ENCODE data around the gene ANKMY1.

ANKMY1 gene

GRCh38 chr2:240494194-240494793 is 63.5 kb downstream of the ANKMY1 start:
- DNase-seq (ENCODE audit: low read depth, low spot score): no peak
- Histone ChIP-seq H3K9me3 (ENCODE audit: insufficient read depth, low read length) (peaks cover 26% of the 10 kb centered on the region), H3K9ac (ENCODE audit: insufficient read length, low read depth) (no peak overlapping the region), H3K4me1 (ENCODE audit: insufficient read depth, insufficient read length) (no peaks in the 10 kb centered on the region), H3K4me3 (ENCODE audit: insufficient read length, low read depth) (no peak overlapping the region), H3K36me3 (ENCODE audit: insufficient read depth, insufficient read length, low read length) (peaks cover 31% of the 10 kb centered on the region), H3K27me3 (ENCODE audit: insufficient read depth, insufficient read length) (no peaks in the 10 kb centered on the region)
- TF ChIP-seq YY1 (IDR thresholded peaks at IDR 0.05; ENCODE audit: insufficient read depth, insufficient read length): no peak

- Histone ChIP-seq H3K4me1 (ENCODE audit: insufficient read depth, insufficient read length) (no peaks in the 10 kb centered on the region), H3K27me3 (ENCODE audit: insufficient read depth, insufficient read length) (no peaks in the 10 kb centered on the region), H3K4me3 (ENCODE audit: insufficient read length, low read depth) (no peak overlapping the region), H3K9me3 (ENCODE audit: insufficient read depth, low read length) (peaks cover 34% of the 10 kb centered on the region), H3K9ac (ENCODE audit: insufficient read length, low read depth) (no peak overlapping the region), H3K36me3 (ENCODE audit: insufficient read depth, insufficient read length, low read length) (peaks cover 12% of the 10 kb centered on the region)
- no peak for TF ChIP-seq ZNF274 (IDR thresholded peaks at IDR 0.05; ENCODE audit: low read depth, low read length)
- no peak for TF ChIP-seq YY1 (IDR thresholded peaks at IDR 0.05; ENCODE audit: insufficient read depth, insufficient read length)
- TF ChIP-seq SUZ12 (IDR thresholded peaks at IDR 0.05; ENCODE audit: extremely low read depth, insufficient read depth, insufficient read length): no peak
- no peak for DNase-seq (ENCODE audit: low read depth, low spot score)
These were observed 66.3 kb downstream of the ANKMY1 start for GRCh38 chr2:240491483-240491882.

GRCh38 chr2:240482141-240482540 is 75.6 kb downstream of the ANKMY1 start:
- H3K36me3 ChIP-seq (ENCODE audit: insufficient read depth, insufficient read length, low read length): no peaks in the 10 kb centered on the region

GRCh38 chr2:240481720-240482119 is 76.1 kb downstream of the ANKMY1 start:
- Histone ChIP-seq H3K4me1 (ENCODE audit: insufficient read depth, insufficient read length) (peaks cover 7% of the 10 kb centered on the region), H3K4me3 (ENCODE audit: insufficient read length, low read depth) (no peak overlapping the region), H3K36me3 (ENCODE audit: insufficient read depth, insufficient read length, low read length) (no peaks in the 10 kb centered on the region), H3K27me3 (ENCODE audit: insufficient read depth, insufficient read length) (no peaks in the 10 kb centered on the region), H3K9ac (ENCODE audit: insufficient read length, low read depth) (no peak overlapping the region), H3K9me3 (ENCODE audit: insufficient read depth, low read length) (0 out of 2 replicates have a peak, but pooled peaks cover 3% of the 10 kb centered on the region)
- TF ChIP-seq ZNF274 (IDR thresholded peaks at IDR 0.05; ENCODE audit: low read depth, low read length): no peak
- no peak for TF ChIP-seq SUZ12 (IDR thresholded peaks at IDR 0.05; ENCODE audit: extremely low read depth, insufficient read depth, insufficient read length)
- TF ChIP-seq YY1 (IDR thresholded peaks at IDR 0.05; ENCODE audit: insufficient read depth, insufficient read length): no peak
- no peak for DNase-seq (ENCODE audit: low read depth, low spot score)

More at GRCh38 chr2:240482141-240482540, 75.6 kb downstream of the ANKMY1 start:
- Histone ChIP-seq H3K27me3 (ENCODE audit: insufficient read depth, insufficient read length) (no peaks in the 10 kb centered on the region), H3K9ac (ENCODE audit: insufficient read length, low read depth) (no peak overlapping the region), H3K4me3 (ENCODE audit: insufficient read length, low read depth) (no peak overlapping the region), H3K4me1 (ENCODE audit: insufficient read depth, insufficient read length) (peaks cover 7% of the 10 kb centered on the region), H3K9me3 (ENCODE audit: insufficient read depth, low read length) (peaks cover 8% of the 10 kb centered on the region)
- DNase-seq (ENCODE audit: low read depth, low spot score): no peak
- TF ChIP-seq YY1 (IDR thresholded peaks at IDR 0.05; ENCODE audit: insufficient read depth, insufficient read length) (no peak), SUZ12 (IDR thresholded peaks at IDR 0.05; ENCODE audit: extremely low read depth, insufficient read depth, insufficient read length) (no peak), ZNF274 (IDR thresholded peaks at IDR 0.05; ENCODE audit: low read depth, low read length) (no peak)

GRCh38 chr2:240480834-240481623 is 76.8 kb downstream of the ANKMY1 start:
- Histone ChIP-seq H3K4me1 (ENCODE audit: insufficient read depth, insufficient read length) (peaks cover 7% of the 10 kb centered on the region), H3K27me3 (ENCODE audit: insufficient read depth, insufficient read length) (no peaks in the 10 kb centered on the region), H3K4me3 (ENCODE audit: insufficient read length, low read depth) (no peak overlapping the region), H3K9ac (ENCODE audit: insufficient read length, low read depth) (no peak overlapping the region), H3K36me3 (ENCODE audit: insufficient read depth, insufficient read length, low read length) (no peaks in the 10 kb centered on the region), H3K9me3 (ENCODE audit: insufficient read depth, low read length) (no peaks in the 10 kb centered on the region)
- no peak for DNase-seq (ENCODE audit: low read depth, low spot score)
- TF ChIP-seq ZNF274 (IDR thresholded peaks at IDR 0.05; ENCODE audit: low read depth, low read length): no peak
- no peak for TF ChIP-seq YY1 (IDR thresholded peaks at IDR 0.05; ENCODE audit: insufficient read depth, insufficient read length)
- no peak for TF ChIP-seq SUZ12 (IDR thresholded peaks at IDR 0.05; ENCODE audit: extremely low read depth, insufficient read depth, insufficient read length)

GRCh38 chr2:240479111-240479501 is 78.7 kb downstream of the ANKMY1 start:
- Histone ChIP-seq H3K4me3 (ENCODE audit: insufficient read length, low read depth) (no peak overlapping the region), H3K27me3 (ENCODE audit: insufficient read depth, insufficient read length) (no peaks in the 10 kb centered on the region), H3K9me3 (ENCODE audit: insufficient read depth, low read length) (no peaks in the 10 kb centered on the region; the same call in 1 of the 2 replicates), H3K9ac (ENCODE audit: insufficient read length, low read depth) (no peak overlapping the region), H3K36me3 (ENCODE audit: insufficient read depth, insufficient read length, low read length) (no peaks in the 10 kb centered on the region), H3K4me1 (ENCODE audit: insufficient read depth, insufficient read length) (peaks cover 7% of the 10 kb centered on the region)
- TF ChIP-seq ZNF274 (IDR thresholded peaks at IDR 0.05; ENCODE audit: low read depth, low read length): no peak
- TF ChIP-seq YY1 (IDR thresholded peaks at IDR 0.05; ENCODE audit: insufficient read depth, insufficient read length): no peak
- TF ChIP-seq SUZ12 (IDR thresholded peaks at IDR 0.05; ENCODE audit: extremely low read depth, insufficient read depth, insufficient read length): no peak
- DNase-seq (ENCODE audit: low read depth, low spot score): no peak

GRCh38 chr2:240478346-240479110 is 79.3 kb downstream of the ANKMY1 start:
- Histone ChIP-seq H3K9ac (ENCODE audit: insufficient read length, low read depth) (no peak overlapping the region), H3K4me3 (ENCODE audit: insufficient read length, low read depth) (no peak overlapping the region), H3K9me3 (ENCODE audit: insufficient read depth, low read length) (no peaks in the 10 kb centered on the region; the same call in none of the 2 replicates), H3K27me3 (ENCODE audit: insufficient read depth, insufficient read length) (no peaks in the 10 kb centered on the region), H3K4me1 (ENCODE audit: insufficient read depth, insufficient read length) (peaks cover 7% of the 10 kb centered on the region), H3K36me3 (ENCODE audit: insufficient read depth, insufficient read length, low read length) (no peaks in the 10 kb centered on the region)
- TF ChIP-seq YY1 (IDR thresholded peaks at IDR 0.05; ENCODE audit: insufficient read depth, insufficient read length): no peak
- TF ChIP-seq ZNF274 (IDR thresholded peaks at IDR 0.05; ENCODE audit: low read depth, low read length): no peak
- no peak for TF ChIP-seq SUZ12 (IDR thresholded peaks at IDR 0.05; ENCODE audit: extremely low read depth, insufficient read depth, insufficient read length)
- no peak for DNase-seq (ENCODE audit: low read depth, low spot score)

All from NT2/D1 (cell line).